ENCODE data around the gene SREBF1.
A peak's percentile ranks its signal among the peaks of the same experiment; 100 is the strongest.

SREBF1 gene

DNA sequence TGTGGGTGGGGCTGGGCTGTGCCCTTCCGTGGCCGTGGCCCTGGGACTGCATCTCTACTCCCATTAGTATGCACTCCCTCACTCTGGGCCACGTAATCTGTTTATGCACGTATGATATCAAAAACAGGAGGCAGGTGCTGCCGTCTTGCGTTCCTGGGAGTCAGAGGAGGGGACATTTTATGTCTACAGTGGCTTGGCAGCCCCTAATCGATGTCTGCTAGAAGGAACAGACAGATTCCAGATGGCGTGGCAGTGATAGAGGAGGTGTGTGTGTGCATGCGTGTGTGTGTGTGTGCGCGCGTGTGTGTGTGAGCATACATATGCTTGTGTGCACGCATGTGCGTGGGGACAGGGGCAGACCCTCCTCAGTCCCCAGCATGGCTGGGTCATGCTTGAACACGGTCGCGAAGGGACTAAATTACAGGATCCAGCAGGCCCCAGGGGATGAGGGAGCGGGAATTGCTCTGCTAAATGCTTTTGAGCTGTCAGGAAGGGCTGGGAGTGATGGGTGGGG is 44.7 kb downstream of the SREBF1 start:
- peak in 1 of 4 experiments; percentile 18 for DNase-seq

DNA sequence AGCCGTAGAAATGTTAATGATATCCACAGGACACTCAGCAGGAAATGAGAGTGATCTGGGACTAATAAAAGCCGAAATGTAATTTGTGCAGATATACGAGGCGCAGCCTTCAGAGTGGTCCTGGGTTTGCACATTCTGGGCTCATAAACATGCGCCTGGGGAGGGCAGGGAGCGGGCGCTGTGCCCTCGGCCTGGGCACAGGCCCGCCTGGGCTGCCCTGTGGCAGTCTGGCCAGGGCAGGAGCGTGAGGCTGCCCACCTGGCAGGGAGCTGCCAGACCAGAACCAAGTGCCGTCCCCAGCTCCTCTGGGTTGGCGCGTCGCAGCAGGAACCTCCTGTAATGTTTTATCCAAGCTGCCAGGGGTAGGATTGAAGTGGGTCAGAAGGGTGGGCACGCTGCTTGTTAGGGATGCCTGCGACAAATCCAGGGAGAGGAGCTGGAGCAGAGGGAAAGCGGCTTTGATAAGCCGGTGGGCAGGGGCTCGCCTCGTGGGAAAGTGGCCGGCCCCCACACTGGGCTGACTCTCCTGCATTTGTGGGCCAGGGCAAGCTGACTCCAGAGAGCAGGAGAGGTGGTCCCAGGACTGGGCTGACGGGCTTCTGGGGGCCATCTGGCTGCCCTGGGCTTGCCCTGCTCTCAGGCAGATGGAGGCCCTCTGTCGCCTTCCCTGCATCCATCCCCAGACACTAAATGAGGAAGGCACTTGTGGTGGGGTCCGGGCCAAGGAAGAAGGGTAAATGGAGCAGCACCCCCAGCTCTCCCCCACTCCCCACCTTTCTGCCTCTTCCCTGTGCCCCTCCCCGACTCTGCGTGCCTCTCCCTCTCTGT is 45.9 kb downstream of the SREBF1 start:
- no peak for DNase-seq

DNA sequence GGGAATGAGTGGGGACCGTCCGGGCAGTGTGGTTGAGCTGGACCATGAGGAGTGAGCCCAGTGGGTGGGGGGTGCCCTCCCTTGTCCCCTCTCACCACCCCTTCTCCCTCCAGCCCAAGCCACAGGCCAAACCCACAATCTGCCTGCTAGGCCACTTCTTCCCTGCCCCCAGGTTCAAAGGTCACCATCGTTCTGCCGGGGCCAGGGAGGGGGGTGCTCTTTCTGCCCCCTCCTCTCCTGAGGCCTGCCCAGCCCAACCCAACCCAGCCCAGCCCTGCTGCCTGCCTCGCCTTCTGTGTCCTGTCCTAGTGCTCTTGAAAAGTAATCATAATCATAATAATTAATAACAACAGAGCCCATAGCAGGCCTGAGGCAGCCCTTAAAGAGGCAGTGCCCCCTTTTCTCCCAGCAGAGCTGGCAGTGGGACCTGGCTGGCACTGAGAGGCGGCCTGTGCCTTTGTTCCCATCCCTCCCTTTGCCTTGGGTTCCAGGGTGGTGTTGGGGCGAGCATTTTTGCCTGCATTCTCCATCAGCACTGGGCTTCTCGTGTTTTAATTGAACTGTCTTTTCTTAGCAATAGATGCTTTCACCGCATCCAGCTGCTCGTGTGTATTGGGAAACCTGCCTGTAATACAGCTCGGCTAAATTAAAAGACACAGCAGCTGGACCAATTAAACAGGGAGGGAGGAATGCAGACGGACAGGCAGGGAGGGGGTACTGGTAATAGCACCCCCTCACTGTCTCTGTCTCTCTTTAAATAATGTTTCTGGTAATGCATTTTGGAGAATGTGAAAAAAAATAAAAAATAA is 46.8 kb downstream of the SREBF1 start:
- no peak for DNase-seq

DNA sequence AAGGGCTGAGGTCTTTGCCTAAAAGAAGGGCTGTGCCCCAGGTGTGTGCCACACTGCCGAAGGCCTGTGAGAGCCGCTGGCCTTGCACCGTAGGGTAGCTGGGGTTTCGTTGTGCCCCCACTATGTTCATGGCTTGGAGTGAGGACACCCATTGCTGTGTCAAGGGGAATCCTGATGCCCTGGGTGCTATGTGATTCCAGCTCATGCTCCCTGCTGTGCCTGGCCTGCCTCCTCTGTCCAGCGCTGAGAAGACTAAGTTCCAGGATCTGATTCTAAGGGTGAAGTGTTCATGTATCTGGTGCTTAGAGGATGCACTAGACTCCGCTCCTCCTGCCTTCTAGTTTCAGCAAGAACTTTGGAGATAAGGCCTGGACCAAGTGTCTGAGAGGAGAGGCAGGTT is 47.4 kb downstream of the SREBF1 start:
- no peak for DNase-seq

DNA sequence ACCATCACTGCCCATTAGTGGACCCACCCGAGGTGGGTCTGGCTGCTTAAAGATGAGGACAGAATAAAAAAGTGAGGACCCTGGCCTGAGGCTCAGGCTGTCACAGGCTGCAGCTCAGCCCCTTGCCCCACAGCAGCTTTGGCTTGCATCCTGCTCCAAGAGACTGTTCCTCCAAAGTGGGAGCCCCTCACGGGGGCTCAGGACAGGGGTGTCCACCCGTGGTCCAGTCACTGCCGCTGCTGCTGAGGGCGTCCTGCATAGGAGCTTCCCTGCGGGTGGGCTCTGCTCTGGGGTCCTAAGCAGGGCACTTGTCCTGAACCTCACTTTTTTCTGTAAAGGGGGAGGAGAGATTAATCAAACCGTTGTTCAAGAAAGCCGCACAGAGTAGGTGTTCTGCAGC is 47.8 kb downstream of the SREBF1 start:
- no peak for DNase-seq

DNA sequence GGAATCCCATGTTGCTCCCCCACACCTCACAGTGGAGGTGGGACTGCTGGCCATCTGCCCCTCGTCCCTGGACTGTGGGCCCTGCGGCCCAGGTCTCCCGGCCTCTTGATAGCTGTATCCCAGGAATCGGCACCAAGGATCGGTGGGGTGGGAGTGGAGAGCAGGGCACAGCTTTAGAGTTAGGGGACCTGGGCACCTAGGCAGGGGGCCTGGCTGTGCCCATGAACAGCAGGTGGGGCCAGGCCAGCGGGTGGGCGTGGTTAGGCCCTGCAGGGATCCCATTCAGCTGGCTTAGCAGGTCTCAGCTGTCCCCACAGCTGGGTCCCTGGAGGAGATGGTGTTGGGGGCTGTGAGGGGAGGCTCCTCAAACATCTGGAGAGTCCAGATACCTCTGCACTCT is 49.2 kb downstream of the SREBF1 start:
- DNase-seq: no peak

DNA sequence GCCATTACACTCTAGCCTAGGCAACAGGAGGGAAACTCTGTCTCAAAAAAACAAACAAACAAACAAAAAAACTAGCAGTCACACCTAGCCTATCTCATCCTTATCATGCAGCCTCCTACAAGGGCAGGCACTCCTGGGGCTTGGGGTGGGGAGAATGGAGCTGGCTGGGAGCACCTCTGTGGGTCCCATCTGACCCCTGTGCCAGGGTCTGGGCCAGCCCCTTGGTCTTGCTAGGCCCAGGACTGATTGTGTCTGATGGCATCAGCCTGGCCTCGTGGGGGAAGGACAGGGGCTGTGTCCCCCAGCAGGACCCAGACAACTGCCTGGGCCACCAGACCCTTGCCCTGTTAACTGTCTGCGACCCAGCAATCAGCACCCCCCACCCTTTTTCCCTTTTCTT is 49.8 kb downstream of the SREBF1 start:
- no peak for DNase-seq

DNA sequence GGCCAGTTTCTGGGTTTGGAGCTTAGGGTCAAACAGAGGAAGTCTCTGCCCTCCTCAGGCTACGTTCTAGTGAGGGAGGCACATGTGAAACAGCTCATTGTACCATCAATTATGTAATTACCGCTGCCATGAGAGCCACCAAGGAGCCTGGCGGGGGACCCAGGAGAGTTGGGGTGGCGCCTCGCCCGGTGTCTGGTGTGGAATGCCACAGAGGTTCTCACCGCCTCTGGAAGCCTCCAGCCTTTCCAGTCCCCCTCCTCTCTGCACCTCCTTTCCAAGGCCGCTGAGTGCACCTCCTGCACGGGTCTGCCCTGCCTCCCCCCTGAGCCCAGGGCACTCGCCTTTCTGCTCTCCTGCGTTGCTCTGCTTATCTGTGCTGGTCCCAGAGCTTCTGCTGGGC is 51.4 kb downstream of the SREBF1 start:
- no peak for DNase-seq

DNA sequence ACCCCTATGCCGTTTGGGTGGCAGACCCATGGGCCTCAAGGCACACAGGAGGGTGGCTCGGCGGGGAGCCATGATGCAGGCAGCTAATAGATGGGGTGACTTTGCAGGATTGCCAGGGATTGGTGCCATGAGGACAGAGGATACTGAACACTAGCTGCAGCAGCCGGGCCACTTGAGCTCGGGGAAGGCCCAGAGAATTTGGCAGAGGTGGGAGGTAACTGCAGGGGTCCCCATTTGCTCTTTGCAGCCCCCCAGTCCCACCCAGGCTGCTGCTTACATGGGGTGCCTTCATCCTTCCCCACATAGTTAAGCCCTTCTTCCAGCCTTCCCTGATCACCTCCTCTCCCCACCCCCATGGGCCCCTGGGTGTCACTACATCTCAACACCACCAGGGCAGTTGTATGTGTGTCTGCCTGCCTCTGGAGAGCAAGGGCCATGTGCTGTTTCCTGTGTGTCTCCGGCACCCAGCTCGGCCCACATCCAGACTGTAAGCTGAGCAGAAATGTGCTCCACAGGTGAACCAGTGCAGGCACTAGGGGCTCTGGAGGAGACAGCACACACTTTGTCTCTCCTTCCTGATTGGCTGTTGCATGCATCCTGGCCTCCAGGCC is 52.0 kb downstream of the SREBF1 start:
- peak in 2 of 4 experiments; percentile 12 to 49 for DNase-seq

DNA sequence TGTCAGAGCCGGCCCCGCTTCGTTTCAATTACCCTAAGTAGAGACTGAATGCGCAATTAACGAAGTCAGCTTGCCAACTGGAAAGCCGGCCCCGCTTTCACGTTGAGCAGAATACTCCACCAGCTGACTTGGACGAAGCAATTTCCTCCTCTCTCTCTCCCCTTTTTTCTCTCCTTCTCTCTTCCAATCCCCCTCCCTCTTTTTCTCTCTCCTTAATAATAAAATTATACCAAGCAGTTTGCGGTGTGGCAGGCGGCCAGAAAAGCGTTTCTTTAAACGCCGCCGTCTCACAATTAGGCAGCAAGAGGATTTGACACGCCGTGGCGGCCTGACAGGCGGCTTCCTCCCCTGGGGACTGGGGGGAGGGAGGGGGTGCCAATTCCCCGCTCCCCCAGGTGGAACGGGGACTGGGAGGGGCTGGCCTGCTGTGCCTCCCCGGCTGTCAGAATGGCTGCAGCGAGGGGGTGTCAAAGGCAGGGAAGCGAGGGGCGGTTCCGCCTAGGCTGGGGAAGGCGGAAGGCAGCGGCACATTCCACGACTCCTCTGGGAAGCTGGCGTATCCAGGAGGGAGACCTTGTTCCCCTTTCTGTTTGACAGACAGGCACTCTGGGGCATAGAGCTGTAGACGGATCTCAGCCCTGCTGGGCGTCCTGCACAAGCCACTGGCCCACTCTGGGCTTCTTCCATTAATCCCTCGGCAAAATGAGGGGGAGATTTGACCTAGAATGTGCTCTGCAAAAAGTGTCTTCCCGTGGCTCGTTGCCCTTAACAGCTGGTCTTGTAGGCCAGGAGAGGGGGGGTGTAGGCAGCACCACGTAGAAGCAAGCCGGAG is 52.7 kb downstream of the SREBF1 start:
- peak in 2 of 4 experiments; percentile 12 to 34 for DNase-seq

DNA sequence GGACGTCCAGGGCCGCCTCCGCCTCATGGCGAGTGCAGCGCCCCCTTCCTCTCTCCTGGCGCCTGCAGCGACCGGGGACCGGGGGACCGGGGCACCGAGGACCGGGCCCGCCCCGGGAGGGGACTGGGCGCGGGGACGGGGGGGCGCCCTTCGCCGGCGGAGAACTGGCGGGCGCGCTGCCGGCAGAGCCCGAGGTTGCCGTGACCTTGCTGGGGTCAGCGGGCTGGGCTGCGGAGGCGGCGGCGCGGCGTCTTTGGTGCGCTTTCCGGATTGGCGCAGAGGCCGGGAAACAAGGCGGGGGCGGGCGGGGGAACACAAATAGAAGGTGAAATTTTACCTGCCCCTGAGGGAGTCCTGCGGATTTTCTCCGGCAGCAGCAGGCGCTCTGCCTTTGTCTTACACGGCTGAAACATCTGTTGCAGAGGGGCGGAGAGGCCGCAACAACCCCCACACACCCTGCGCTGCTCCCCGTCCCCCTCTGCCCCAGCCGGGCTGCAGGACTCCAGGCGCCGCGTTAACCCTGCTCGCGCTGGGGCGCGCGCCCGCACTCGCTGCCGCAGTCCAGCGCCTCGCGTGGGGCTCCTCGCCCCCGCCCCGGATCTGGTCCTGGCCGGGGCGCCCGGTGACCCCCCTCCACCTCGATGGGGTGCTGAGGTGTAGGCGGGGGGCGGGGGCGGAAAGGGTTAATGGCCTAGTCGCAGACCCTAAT is 53.5 kb downstream of the SREBF1 start:
- DNase-seq: peak in 2 of 4 experiments; percentile 33 to 49

DNA sequence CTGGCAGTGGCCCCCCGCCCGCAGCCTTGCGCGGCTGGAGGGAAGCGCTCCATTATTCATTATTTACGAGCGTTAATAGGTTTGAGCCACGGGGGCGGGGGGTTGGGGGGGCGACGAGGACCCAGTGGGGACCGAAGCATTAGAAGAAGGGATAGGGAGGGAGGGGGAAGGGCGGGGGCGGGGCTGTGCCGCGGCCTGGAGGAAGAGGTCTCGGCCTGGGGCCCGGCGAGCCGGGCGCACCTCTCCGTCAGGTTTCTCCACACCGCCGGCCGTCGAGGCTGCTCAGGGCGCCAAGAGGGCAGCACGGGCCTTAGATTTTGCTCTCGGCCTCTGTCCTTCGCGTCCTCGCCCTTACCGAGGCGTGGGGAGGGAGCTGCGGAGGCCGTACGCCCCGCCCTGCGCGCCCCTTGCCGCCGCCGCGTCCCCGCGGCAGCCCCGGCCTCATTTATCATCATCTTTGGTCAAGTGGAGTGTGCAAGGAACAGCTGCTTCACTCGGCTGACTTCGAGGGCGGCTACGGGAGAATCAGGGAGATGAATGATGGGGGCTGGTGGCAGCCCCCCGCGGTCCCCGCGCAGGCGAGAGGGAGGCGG is 54.2 kb downstream of the SREBF1 start:
- peak in 1 of 4 experiments; percentile 35 for DNase-seq

DNA sequence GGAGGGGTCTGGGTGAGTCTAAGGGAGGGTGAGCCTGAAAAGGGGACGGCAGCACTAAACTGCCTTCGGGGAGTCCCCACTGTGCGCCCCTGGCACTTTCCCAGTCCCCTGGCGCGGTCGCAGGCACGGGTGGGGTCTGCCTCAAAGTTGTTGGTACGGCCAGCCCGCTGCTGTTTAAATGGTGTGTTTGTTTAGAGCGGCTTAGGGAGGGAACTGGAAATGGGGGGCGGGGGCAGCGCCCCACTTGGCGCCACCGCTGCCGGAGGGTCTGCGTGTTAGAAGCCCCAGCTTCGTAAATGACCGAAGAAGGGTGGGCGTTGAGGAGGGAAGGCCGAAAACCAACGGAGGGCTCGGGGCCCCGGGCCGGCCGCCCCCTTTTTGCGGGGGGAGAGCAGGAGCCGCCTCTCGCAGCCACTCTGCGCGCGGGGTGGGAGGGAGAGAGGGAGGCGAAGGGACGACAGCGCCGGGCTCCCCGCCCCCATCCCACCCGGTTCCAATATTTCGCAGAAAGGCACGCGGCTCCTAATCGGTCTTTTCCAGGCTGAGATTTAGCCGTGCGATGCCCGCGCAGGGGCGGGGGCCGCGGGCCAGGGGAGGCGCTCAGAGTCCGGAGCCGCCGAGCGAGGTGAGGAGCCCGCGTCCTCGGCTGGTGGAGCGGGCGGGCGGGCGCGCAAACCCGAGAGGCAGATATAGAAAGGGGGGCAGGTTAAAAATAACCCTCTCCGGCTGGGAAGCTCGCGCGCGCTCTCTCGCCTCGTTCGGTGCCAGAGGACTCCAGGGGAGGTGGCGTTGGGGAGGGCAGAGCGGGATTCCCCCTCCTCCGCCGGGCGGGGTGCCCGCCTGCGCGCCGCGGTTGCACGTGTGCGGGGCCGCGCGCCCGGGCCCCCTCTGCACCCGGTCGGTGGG is 54.9 kb downstream of the SREBF1 start:
- peak in 1 of 4 experiments; percentile 24 for DNase-seq

DNA sequence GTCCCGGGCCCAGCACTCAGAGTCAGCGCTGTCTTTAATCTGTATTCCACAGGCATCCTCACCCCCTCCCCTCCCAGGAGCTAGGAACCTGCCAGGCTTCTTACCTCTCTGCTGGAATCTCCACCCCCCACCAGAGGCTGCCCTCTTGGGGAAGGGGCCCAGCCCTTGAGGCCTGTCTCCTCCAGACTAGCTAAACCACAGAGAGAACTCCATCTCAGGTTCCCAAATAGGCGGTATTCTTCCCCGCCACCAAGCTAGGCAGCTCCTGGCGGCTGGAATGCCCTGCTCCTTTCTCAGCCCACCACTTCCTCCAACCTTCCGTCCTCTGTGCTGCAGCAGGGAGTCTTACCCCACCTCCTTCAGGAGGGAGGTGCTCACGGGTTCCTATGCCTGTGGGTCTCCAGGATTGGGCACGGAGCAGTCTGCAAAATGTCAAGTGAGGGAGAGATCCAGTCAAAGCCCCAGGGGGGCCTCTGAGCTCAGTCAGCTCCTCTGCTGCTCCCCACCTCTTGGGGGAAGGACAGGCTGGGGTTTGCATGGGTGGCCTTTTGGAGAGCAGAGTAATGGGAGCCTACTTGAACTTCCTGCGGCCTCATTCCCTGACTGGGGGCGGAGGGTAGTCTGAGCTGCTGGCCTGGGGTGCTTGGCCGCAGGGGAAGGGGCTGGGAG is 55.7 kb downstream of the SREBF1 start:
- no peak for DNase-seq

DNA sequence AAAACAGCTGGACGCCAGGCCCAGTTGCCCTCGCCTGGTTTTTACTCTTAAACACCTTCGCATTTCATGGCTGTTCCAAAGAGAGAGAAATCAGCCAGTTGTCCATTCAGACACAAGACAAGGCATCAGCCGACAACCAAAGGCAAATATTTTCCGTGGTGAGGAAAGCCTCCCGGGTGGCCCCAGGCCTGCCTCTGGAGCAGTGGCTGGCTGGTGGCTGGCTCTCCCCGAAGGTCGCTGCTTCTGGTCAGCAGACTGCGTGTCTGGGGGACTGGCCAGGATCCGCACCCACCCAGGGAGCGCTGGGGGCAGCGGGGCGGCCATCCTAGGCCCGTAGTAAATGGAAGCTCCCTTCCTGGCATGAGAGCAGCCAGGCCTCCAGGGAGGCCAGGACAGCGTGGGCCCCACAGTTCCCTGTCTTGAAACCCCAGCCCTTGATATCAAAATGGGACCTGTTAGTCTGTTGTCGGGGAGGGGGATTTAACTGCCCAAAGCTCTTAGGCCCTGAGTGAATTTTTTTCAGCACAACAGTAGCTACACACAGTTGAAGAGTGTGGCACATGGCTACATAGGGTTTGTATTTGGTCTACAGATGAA is 57.7 kb downstream of the SREBF1 start:
- no peak for DNase-seq

DNA sequence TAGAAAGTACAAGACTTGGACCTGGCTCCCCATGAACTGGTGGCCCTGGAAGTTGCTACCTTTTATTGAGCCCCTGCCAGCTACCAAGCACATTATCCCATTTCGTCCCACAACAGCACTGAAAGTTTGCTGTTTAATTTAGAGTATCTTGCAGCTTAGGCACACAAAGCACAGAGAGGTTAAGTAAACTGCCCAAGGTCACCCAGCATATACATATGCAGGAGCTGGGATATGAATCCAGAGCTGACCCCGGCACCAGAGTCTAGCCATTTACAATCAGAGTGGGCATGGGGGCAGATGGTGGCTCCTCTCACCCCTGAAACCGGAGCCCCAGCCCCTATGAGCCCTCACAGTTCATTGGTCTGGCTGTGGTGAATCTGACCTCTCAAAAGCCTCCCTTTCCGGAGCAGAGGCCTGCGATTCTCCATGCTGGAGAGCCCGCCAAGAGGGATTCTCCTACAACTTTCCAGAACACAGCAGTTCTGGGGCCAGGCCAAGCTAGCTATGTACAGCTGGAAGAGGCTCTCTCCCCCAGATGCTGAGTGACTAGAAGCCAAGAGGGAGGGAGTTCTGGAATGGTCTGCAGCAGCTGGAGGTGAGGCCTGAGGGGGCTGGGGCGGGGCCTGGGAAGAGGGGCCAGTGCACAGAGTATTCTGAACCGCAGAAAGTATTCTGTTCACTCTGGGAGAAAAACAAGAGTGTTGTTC is 58.3 kb downstream of the SREBF1 start:
- no peak for DNase-seq

DNA sequence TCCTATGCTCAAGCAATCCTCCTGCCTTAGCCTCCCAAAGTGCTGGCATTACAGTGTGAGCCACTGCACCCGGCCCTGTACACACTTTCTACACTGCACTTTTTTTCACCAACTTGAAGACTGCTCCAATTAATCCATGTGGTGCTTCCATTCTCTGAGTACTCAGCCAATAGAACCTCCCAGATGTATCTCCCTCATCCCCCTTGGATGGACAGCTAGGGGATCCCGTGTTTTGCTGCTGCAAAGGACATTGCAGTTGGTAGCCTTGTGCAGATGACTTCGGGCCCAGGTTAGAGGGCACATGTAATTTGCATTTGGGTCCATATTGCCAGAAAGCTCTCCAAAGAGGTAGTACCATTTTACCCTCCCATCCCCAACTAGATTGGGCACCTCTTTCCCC is 59.9 kb downstream of the SREBF1 start:
- no peak for DNase-seq

DNA sequence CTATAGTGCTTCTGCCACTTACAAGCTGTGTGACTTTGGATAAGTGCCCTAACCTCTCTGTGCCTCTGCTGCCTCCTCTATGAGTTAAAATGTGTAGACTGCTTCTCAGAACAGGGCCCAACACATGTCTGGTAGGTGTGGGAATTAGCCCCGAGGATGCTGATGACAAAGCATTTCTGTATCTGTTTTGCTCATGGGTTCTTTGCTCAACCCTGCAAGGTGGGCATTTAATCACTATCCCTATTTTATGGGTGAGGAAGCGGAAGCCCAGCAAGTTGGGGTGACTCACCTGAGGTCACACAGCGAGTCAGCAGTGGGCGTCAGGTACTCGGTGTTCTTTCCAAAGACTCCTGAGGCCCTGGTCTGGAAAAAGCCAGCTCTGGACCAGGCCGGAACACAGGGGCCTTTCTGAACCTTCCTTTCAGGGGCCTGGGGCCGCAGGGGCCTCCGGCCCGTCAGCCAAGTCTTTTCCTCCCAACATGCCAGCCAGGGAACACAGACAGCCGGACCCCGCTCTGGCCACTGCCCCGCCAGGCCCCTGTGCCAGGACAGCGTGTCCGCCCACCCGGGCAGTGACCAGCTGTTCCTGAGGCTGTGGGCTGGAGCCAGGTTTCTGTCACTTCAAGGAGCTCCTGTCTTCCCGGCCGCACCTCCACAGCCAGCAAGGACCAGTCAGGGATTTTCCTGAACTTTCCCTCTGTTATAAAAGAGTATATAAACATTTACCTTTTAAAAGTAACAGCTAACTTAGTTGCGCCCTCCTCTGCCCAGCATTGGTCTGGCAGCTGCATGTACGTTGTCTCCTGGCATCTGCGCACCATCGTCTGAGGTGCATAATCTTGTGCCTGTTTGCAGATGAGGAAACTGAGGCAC is 62.5 kb downstream of the SREBF1 start:
- DNase-seq: no peak

Measured in activated naive CD4-positive, alpha-beta T cell (primary cell).